Measurements from ENCODE around the gene SHISA7. TPM values are rescaled to one million over a fixed set of nuclear protein-coding genes. Genes with fewer than 3 reads are reported as not detected.
"Not testable (repeated sequence)": the region's sequence is repeated elsewhere in the genome, so short reads cannot be mapped to it uniquely, and the experiment has no call there.

Gene SHISA7
- polyA plus RNA-seq, 2 of the 4 experiments (the other 2 are of a cell fraction): 0.01 TPM; not detected in 1

DNA sequence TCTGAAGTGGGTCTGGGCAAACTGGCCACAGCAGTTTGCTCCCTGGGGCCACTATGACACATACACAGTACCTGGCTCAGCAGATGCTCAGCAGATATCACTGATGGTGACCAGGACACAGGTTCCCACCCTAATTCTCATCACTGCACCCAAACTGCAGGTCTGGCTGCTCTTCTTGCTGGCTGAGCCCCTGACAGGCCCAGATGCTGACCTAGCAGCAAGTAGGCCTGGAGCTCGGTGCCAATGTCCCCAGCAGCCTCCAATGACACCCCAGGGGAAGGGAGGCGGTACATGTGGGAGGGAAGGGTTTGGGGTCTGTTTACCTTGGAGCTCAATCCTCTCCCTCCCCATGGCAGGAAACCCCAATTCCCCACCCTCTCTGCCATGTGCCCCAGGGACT, 40.6 kb downstream of the SHISA7 start:
- Histone ChIP-seq H3K4me3 (no peak overlapping the region), H3K4me1 (peaks cover 43% of the 10 kb centered on the region), H3K4me2 (peak overlapping the region; percentile 5; the same call in 1 of the 3 replicates), H3K9me3 (no peaks in the 10 kb centered on the region), H3K27ac (peak overlapping the region in 1 of 2 experiments; percentile 32; a peak in 2 of 6 replicates)
- ChIA-PET POLR2A (interaction anchor here (0.8 to 1.0 kb wide), 2 partner anchors 9 to 143 kb away, joined by 3 to 6 read pairs; partner anchors contain the start of gene PPP6R1), CTCF (interaction anchor here (0.6 to 5.3 kb wide), 10 partner anchors 9 to 262 kb away, joined by 3 to 23 read pairs (median 5); no protein-coding TSS in a partner anchor)
- FAIRE-seq: no peak
- 0 out of 6 replicates have a peak, but pooled peaks of 1 of the 2 experiments have one; percentile 3 for ATAC-seq
- 86% methylated on average over 2 of the region's 2 CpGs for WGBS (ENCODE audit: missing lambda C conversion rate)
- DNase-seq (ENCODE audit: low read depth in 1 of 2, low spot score in 1 of 2): no peak
- TF ChIP-seq RCOR1 (IDR thresholded peaks at IDR 0.05; ENCODE audit: low read depth, low read length) (no peak), CTCF (IDR thresholded peaks at IDR 0.05) (no peak), JUN (IDR thresholded peaks at IDR 0.05) (0 out of 5 replicates have a peak, but pooled peaks of 1 of the 2 experiments have one; percentile 3), ZSCAN20 (CRISPR knock-in tag; IDR thresholded peaks at IDR 0.05) (no peak), MYC (IDR thresholded peaks at IDR 0.05; ENCODE audit: borderline replicate concordance, low read length) (no peak), ESRRA (IDR thresholded peaks at IDR 0.05; ENCODE audit: borderline replicate concordance, low read length) (no peak), MAFK (IDR thresholded peaks at IDR 0.05; ENCODE audit: partially characterized antibody) (no peak), GATA3 (IDR thresholded peaks at IDR 0.05; ENCODE audit: borderline replicate concordance) (0 out of 2 replicates have a peak, but pooled peaks have one; percentile 14), HOXA7 (CRISPR knock-in tag; IDR thresholded peaks at IDR 0.05) (peak; percentile 37; the same call in 1 of the 2 replicates), PHF8 (IDR thresholded peaks at IDR 0.05; ENCODE audit: borderline replicate concordance, low read depth) (no peak), CBX8 (IDR thresholded peaks at IDR 0.05) (no peak), POLR2AphosphoS2 (conservative IDR thresholded peaks at IDR 0.05; ENCODE audit: low read length) (peak; percentile 52; the same call in 1 of the 2 replicates), TP53 (CRISPR knock-in tag; IDR thresholded peaks at IDR 0.05) (no peak), ZC3H11A (IDR thresholded peaks at IDR 0.05) (no peak), HES2 (IDR thresholded peaks at IDR 0.05) (no peak), FOXS1 (CRISPR knock-in tag; IDR thresholded peaks at IDR 0.05) (no peak)
- TF ChIP-seq, protein P1, sequence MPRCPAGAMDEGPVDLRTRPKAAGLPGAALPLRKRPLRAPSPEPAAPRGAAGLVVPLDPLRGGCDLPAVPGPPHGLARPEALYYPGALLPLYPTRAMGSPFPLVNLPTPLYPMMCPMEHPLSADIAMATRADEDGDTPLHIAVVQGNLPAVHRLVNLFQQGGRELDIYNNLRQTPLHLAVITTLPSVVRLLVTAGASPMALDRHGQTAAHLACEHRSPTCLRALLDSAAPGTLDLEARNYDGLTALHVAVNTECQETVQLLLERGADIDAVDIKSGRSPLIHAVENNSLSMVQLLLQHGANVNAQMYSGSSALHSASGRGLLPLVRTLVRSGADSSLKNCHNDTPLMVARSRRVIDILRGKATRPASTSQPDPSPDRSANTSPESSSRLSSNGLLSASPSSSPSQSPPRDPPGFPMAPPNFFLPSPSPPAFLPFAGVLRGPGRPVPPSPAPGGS (IDR thresholded peaks at IDR 0.05): no peak

- FAIRE-seq; H3K4me3 ChIP-seq; H3K4me2 ChIP-seq; POLR2A ChIA-PET; H3K27ac ChIP-seq; ATAC-seq; DNase-seq (ENCODE audit: low read depth in 1 of 2, low spot score in 1 of 2); H3K9me3 ChIP-seq: not testable (repeated sequence)
- CTCF ChIA-PET: interaction anchor here (0.9 to 5.3 kb wide), 9 partner anchors 8 to 260 kb away, joined by 3 to 23 read pairs (median 4); no protein-coding TSS in a partner anchor
- WGBS (ENCODE audit: missing lambda C conversion rate): 94% methylated on average over 16 of the region's 28 CpGs
- H3K4me1 ChIP-seq: peaks cover 42% of the 10 kb centered on the region
Observed at GRCh38 chr19:55401390-55401789, 41.7 kb downstream of the SHISA7 start.

GRCh38 chr19:55400281-55401087, 42.6 kb downstream of the SHISA7 start:
- H3K4me1 ChIP-seq: peaks cover 33% of the 10 kb centered on the region
- ATAC-seq (peak; percentile 10 to 11; a peak in 3 of 6 replicates), DNase-seq (ENCODE audit: low read depth in 1 of 2, low spot score in 1 of 2) (no peak), FAIRE-seq (no peak)
- ChIA-PET POLR2A (interaction anchor here (0.5 kb wide), 2 partner anchors 19 to 35 kb away, joined by 4 read pairs; no protein-coding TSS in a partner anchor), CTCF (interaction anchor here (0.7 to 5.3 kb wide), 9 partner anchors 9 to 259 kb away, joined by 3 to 23 read pairs (median 6); no protein-coding TSS in a partner anchor)
- no peak overlapping the region for H3K27ac ChIP-seq
- TF ChIP-seq CBX2 (IDR thresholded peaks at IDR 0.05; ENCODE audit: borderline replicate concordance, low read depth): no peak
- 0 out of 2 replicates have a peak, but pooled peaks have one; percentile 4 for TF ChIP-seq MAX (IDR thresholded peaks at IDR 0.05)
- no peak for TF ChIP-seq TFCP2L1 (CRISPR knock-in tag; IDR thresholded peaks at IDR 0.05)
- no peak for TF ChIP-seq EP300 (IDR thresholded peaks at IDR 0.05)
- no peak for TF ChIP-seq ZC3H11A (IDR thresholded peaks at IDR 0.05)
- 88% methylated on average over 14 of the region's 14 CpGs for WGBS (ENCODE audit: missing lambda C conversion rate)
- H3K4me2 ChIP-seq: no peak overlapping the region
- H3K9me3 ChIP-seq: no peaks in the 10 kb centered on the region
- H3K4me3 ChIP-seq: no peak overlapping the region
